Inflammatory macrophage treated with lipopolysaccharide for 1 hour (primary cell): ENCODE data around the gene TRIO.

ENCODE experiments used
- DNase-seq, 2 donors: peaks; one replicate each; pipeline ENCODE4 v3.0.0-alpha.2; 2020 to 2022

Gene TRIO

GRCh38 chr5:14171046-14171445, 27.9 kb downstream of the TRIO start:
- no peak for DNase-seq

DNA sequence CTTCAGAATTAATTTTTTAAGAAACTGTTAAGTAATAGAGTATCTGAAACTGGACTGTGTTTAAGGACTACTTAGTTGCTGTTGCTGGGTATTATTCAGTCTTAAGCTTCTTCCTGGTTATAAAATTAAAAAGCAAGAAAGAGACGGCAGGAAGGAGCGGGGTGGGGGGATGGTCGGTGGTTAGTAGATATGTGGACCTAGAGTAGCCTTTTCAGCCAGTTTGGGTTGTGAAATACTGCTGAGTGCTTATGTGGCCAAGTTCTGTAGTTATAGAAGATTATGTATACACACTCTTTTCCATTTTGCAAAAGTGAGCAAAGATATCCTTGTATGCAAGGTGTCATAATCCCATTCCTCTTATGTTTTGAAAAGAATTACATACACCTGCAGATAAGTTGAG, 28.5 kb downstream of the TRIO start:
- peak in 1 of 2 donors; percentile 10 for DNase-seq

- no peak for DNase-seq
Observed at GRCh38 chr5:14172149-14172795, 29.1 kb downstream of the TRIO start.

- DNase-seq: peak in 1 of 2 donors; percentile 6
Observed at GRCh38 chr5:14173377-14174229, 30.5 kb downstream of the TRIO start.

DNA sequence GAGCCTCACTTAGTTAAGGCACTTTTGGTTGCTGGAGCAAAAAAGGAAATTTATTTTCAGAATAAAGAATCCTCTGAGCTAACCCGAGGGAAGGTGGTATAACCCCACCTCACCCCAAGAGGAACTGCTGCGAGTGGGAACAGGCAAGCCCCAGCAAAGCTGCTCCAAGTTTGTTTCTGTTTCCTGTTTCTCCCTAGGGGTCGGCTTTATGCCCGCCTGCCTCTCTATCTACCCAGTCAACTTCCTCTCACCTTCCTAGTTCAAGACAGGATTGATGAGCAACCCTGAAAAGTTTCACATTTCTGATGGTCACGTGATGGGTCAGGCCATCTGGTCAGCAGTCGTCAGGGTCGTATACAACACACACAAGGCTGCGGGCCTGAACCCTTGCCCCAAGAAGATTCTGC, 31.1 kb downstream of the TRIO start:
- peak; percentile 35 to 60 for DNase-seq

GRCh38 chr5:14175381-14175780, 32.2 kb downstream of the TRIO start:
- peak; percentile 49 to 52 for DNase-seq

DNA sequence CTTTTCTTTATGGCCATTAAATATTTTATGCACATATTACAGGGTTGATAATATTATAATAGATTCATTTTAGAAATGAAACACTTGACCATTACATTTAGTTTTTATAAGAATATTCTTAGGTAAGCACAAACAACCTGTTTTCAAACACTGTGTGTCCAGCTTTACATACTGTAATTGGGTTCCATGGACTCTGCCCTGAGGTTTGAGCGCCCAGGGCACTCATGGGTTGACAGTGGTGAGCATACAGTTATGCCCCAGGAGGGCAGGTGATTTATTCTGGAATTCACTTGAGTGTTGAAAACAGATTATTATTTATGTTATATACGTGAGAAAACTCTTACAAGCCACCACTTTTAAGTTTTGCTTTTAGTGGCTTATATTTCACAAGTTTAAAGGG, 33.7 kb downstream of the TRIO start:
- no peak for DNase-seq

DNA sequence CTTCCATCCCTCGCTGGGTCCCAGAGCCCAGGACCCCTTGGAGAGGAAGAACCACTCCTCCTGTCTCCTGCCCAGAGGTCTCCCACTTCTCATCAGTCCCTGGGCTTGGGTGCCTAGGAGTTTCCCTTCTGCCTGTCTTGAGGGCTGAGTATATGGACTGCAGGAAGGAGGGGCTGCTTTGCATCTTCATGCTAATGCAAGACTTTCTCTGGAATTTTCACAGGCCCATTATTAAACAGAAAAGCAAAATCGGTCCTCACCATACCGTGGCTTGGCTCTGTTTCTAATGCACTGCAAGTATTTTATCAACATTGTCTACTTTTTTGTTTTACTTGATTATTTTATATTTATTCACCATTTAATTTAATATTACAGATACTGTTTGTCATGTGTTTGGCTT, 34.5 kb downstream of the TRIO start:
- no peak for DNase-seq

- no peak for DNase-seq
Observed at GRCh38 chr5:14178091-14178490, 34.9 kb downstream of the TRIO start.

- DNase-seq: no peak
Observed at GRCh38 chr5:14178671-14179211, 35.6 kb downstream of the TRIO start.

- no peak for DNase-seq
Observed at GRCh38 chr5:14179446-14179845, 36.3 kb downstream of the TRIO start.

DNA sequence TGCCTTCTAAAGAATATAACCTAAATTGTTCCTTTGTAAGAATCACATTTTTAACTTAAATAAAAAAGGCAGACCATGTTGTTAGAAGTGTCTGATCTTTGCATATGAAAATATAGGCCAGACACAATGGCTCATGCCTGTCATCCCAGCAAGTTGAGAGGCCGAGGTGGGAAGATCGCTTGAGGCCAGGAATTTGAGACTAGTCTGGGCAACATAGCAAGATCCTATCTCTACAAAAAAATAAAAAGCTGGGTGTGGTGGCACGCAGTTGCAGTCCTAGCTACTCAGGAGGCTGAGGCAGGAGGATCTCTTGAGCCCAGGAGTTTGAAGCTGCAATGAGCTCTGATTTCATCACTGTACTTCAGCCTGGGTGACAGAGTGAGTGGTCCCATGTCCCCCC, 37.3 kb downstream of the TRIO start:
- DNase-seq: no peak

DNA sequence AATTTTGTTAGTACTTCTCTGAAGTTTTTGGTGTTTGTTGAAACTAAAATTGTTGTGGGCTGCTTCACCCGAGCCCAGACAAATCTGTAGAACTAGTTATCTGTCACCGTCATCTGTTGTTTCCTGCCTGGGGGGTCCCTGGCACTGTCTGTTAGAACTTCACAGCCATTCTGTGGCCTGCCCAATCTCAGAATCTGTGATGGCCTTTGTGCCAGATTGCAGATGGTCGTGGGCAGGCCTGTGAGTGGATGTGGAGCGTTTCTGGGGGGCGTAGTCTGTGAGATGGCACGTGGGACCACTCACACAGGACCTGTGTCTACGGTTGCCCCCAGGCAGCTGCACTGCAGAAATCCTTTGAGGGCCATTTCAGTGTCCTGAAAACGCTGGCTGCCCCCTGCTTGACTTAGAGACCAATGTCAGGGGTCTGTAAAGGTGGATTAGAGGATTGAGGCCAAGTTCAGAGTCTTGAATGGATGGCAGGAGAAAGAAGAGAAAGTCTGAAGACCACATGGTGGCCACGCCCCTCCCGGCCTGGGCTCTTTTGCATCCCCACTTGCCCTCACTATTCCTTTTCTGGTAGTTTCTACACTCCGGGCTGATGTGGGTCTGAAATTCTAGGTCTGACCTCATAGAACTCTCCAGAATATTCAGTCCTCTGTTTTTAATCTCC, 38.3 kb downstream of the TRIO start:
- no peak for DNase-seq

- DNase-seq: no peak
Observed at GRCh38 chr5:14182761-14183160, 39.6 kb downstream of the TRIO start.

- DNase-seq: no peak
Observed at GRCh38 chr5:14183187-14183939, 40.2 kb downstream of the TRIO start.

- no peak for DNase-seq
Observed at GRCh38 chr5:14184082-14184481, 40.9 kb downstream of the TRIO start.

GRCh38 chr5:14184725-14185124, 41.6 kb downstream of the TRIO start:
- DNase-seq: no peak

- DNase-seq: no peak
Observed at GRCh38 chr5:14185326-14186058, 42.4 kb downstream of the TRIO start.

- DNase-seq: no peak
Observed at GRCh38 chr5:14186059-14186830, 43.1 kb downstream of the TRIO start.

- DNase-seq: no peak
Observed at GRCh38 chr5:14187157-14187556, 44.0 kb downstream of the TRIO start.

DNA sequence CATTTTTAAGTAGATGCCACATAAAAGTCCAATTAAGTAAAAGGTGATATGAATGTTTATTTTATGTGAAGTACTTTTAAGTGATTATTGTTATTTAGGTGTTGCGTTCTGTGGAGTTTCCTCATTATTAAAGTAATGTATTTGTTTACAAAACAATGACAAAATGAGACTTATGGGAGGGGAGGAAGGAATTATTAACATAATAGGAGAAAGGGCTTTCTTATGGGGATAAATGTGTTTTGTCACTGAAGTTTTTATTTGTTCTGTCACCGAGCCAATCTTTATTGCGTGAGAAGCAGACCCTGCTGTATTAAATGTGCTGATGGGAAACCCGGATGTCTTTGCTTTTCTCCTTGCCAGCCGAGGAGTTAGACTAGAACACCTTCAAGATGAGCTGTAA, 44.5 kb downstream of the TRIO start:
- no peak for DNase-seq
